Fibroblast of lung (primary cell): ENCODE results near the gene NPC2. TPM values are rescaled to one million over a fixed set of nuclear protein-coding genes. Genes with fewer than 3 reads are reported as not detected.
"Not testable (repeated sequence)": the region's sequence is repeated elsewhere in the genome, so short reads cannot be mapped to it uniquely, and the experiment has no call there.

ENCODE experiments used
- DNase-seq, 2 donors: peaks; one replicate each; pipeline versions ENCODE4 v3.0.0 to v3.0.0-alpha.2; 2010; ENCODE audit warnings: low read depth in 2 of 2
- H2AFZ ChIP-seq: 2 replicates; pipeline ENCODE4 v1.5.1; 2012; ENCODE audit warnings: low read length, control low read depth, inconsistent platforms
- H3K27ac ChIP-seq: 2 replicates; pipeline ENCODE4 v1.5.1; 2011; ENCODE audit warnings: low read length, control low read depth; ENCODE audit not compliant: insufficient read depth
- H3K27me3 ChIP-seq: 2 replicates; pipeline ENCODE4 v1.5.1; 2011; ENCODE audit warnings: mild to moderate bottlenecking, low read length; ENCODE audit not compliant: control insufficient read depth, insufficient read depth
- H3K36me3 ChIP-seq: 2 replicates; pipeline ENCODE4 v1.5.1; 2011; ENCODE audit warnings: low read length; ENCODE audit not compliant: control insufficient read depth, insufficient read depth
- H3K4me1 ChIP-seq: 2 replicates; pipeline ENCODE4 v1.5.1; 2011; ENCODE audit warnings: low read length; ENCODE audit not compliant: control insufficient read depth, insufficient read depth; ENCODE audit errors: extremely low read depth
- H3K4me2 ChIP-seq: 2 replicates; pipeline ENCODE4 v1.5.1; 2011; ENCODE audit warnings: low read length, control low read depth; ENCODE audit not compliant: insufficient read depth; ENCODE audit errors: extremely low read depth
- H3K4me3 ChIP-seq, 4 experiments: fragments of 200-600 bp in 1 of 4; sonication (generic) in 1 of 4; replicated peaks in 1 of 4; 2 replicates each; pipeline ENCODE4 v1.5.1; 2011 to 2016; ENCODE audit warnings: low read length in 4 of 4, low read depth in 3 of 4, mild to moderate bottlenecking in 3 of 4, control low read depth in 2 of 4, inconsistent platforms in 1 of 4, mixed read lengths in 1 of 4; ENCODE audit not compliant: insufficient read depth in 1 of 4; ENCODE audit errors: control extremely low read depth in 1 of 4
- H3K79me2 ChIP-seq: 2 replicates; pipeline ENCODE4 v1.5.1; 2012; ENCODE audit warnings: mild to moderate bottlenecking, low read length, inconsistent platforms; ENCODE audit not compliant: control insufficient read depth, insufficient read depth
- H3K9ac ChIP-seq: 2 replicates; pipeline ENCODE4 v1.5.1; 2011; ENCODE audit warnings: mild to moderate bottlenecking, low read length, control low read depth; ENCODE audit not compliant: insufficient read depth
- H3K9me3 ChIP-seq: 2 replicates; pipeline ENCODE4 v1.5.1; 2012; ENCODE audit warnings: low read depth, low read length; ENCODE audit not compliant: control insufficient read depth, insufficient read depth
- H4K20me1 ChIP-seq: 2 replicates; pipeline ENCODE4 v1.5.1; 2011; ENCODE audit warnings: low read length; ENCODE audit not compliant: control insufficient read depth, insufficient read depth; ENCODE audit errors: extremely low read depth
- CTCF ChIP-seq, 2 donors: IDR thresholded peaks in 1 of 2; conservative IDR thresholded peaks in 1 of 2; 1 replicate in 1 of 2; 2 replicates in 1 of 2; pipeline ENCODE4 v1.5.1; 2011 to 2012; ENCODE audit warnings: low read length in 2 of 2, control low read depth in 1 of 2, inconsistent platforms in 1 of 2, low read depth in 1 of 2, mild to moderate bottlenecking in 1 of 2
- EZH2 ChIP-seq: IDR thresholded peaks from 2 replicates; pipeline ENCODE4 v1.5.1; 2012; ENCODE audit warnings: low read length, control low read depth, mild to moderate bottlenecking; ENCODE audit errors: missing control alignments
- polyA plus RNA-seq, 2 donors: library from polyadenylated mRNA; depleted of rRNA in 1 of 2; stranded (reverse) in 1 of 2; unstranded in 1 of 2; fragments of >200 nt; gene quantifications; 2 replicates each; pipeline ENCODE4 v1.2.1, GENCODE V29; 2011 to 2012; ENCODE audit warnings: missing spikeins in 1 of 2
- total RNA-seq: library from RNA; depleted of rRNA; stranded (reverse); fragments of >200 nt; gene quantifications from 2 replicates; pipeline ENCODE4 v1.2.1, GENCODE V29; 2014

The NPC2 gene
- total and polyA plus RNA-seq, 2 donors (not counting 1 experiment from before 2014, with no cell fraction given), result 238 to 275 TPM

- no peak for DNase-seq
- no peak overlapping the region for H3K4me2 ChIP-seq
- H2AFZ ChIP-seq, result no peak overlapping the region
- H3K4me1 ChIP-seq, result no peaks in the 10 kb centered on the region
- no peak overlapping the region for H3K27ac ChIP-seq
- H3K36me3 ChIP-seq, result no peaks in the 10 kb centered on the region
- H3K27me3 ChIP-seq, result peaks cover 10% of the 10 kb centered on the region
- no peaks in the 10 kb centered on the region for H4K20me1 ChIP-seq
- no peak overlapping the region for H3K9ac ChIP-seq
- H3K79me2 ChIP-seq, result no peaks in the 10 kb centered on the region
- no peaks in the 10 kb centered on the region for H3K9me3 ChIP-seq
- TF ChIP-seq CTCF (conservative IDR thresholded peaks at IDR 0.05 in 1 of 2, IDR thresholded peaks at IDR 0.05 in 1 of 2; ENCODE audit: low read depth in 1 of 2, low read length in 2 of 2) (no peak), EZH2 (no peak)
- H3K4me3 ChIP-seq, result no peak overlapping the region
Measured at GRCh38 chr14:74456684-74457564, 36.2 kb downstream of the NPC2 start.

GRCh38 chr14:74454397-74454796, 38.7 kb downstream of the NPC2 start:
- H3K4me3 ChIP-seq, H3K9me3 ChIP-seq, H3K9ac ChIP-seq, H3K79me2 ChIP-seq, H3K4me2 ChIP-seq, DNase-seq, H4K20me1 ChIP-seq, H3K27ac ChIP-seq, H2AFZ ChIP-seq, H3K4me1 ChIP-seq, H3K36me3 ChIP-seq: not testable (repeated sequence)
- peaks cover 10% of the 10 kb centered on the region for H3K27me3 ChIP-seq

- H3K27ac ChIP-seq, result no peak overlapping the region
- no peaks in the 10 kb centered on the region for H3K36me3 ChIP-seq
- no peaks in the 10 kb centered on the region for H3K4me1 ChIP-seq
- H2AFZ ChIP-seq, result no peak overlapping the region
- H3K79me2 ChIP-seq, result no peaks in the 10 kb centered on the region
- H4K20me1 ChIP-seq, result no peaks in the 10 kb centered on the region
- H3K9ac ChIP-seq, result no peak overlapping the region
- DNase-seq, result no peak
- TF ChIP-seq CTCF (conservative IDR thresholded peaks at IDR 0.05 in 1 of 2, IDR thresholded peaks at IDR 0.05 in 1 of 2; ENCODE audit: low read depth in 1 of 2, low read length in 2 of 2) (no peak), EZH2 (no peak)
- H3K4me3 ChIP-seq, result no peak overlapping the region
- no peak overlapping the region for H3K4me2 ChIP-seq
- H3K9me3 ChIP-seq, result no peaks in the 10 kb centered on the region
- H3K27me3 ChIP-seq, result peaks cover 13% of the 10 kb centered on the region
Measured at GRCh38 chr14:74444866-74445265, 48.2 kb downstream of the NPC2 start.
